ENCODE results near the gene PRKCA. TPM values are rescaled to one million over a fixed set of nuclear protein-coding genes. Genes with fewer than 3 reads are reported as not detected.

The PRKCA gene
- total RNA-seq, 1 experiment from 2014 or later, result 22.6 TPM

DNA sequence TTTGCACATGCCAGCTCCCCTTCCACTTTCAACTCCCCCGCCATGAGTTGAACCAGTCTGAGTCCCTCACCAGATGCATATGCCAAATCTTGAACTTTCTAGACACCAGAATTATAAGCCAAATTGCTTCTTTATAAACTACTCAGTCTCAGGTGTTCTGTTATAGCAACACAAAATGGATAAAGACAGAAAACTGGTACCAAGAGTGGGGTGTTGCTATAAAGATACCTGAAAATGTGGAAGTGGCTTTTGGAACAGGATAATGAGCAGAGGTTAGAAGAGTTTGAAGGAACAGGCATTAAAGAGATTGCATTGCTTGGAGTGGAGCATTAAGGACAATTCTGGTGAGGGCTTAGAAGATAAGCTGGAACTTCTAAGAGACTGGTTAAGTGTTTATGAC, 515.3 kb downstream of the PRKCA start:
- intact Hi-C loops (cut with micrococcal nuclease), result no loop called here
- BruUV-seq (replicated peaks), result no TSS peak
- Histone ChIP-seq H3K9me3 (ENCODE audit: low read length) (no peaks in the 10 kb centered on the region), H3F3A (ENCODE audit: low read length, unreplicated experiment) (no peaks in the 10 kb centered on the region), H3K27ac (ENCODE audit: low read length) (no peak overlapping the region), H3K4me3 (ENCODE audit: low read length) (no peak overlapping the region), H3K4me2 (ENCODE audit: low read length) (no peak overlapping the region), H3K9ac (ENCODE audit: low read length) (no peak overlapping the region), H3K36me3 (ENCODE audit: low read depth, low read length) (no peaks in the 10 kb centered on the region), H3K4me1 (ENCODE audit: insufficient read depth, low read length) (no peaks in the 10 kb centered on the region), H3K9me2 (replicated peaks; ENCODE audit: low read length) (no peaks in the 10 kb centered on the region), H3K79me2 (ENCODE audit: low read length) (no peaks in the 10 kb centered on the region), H3K27me3 (ENCODE audit: low read length) (peaks cover 39% of the 10 kb centered on the region; the same call in 1 of the 2 replicates), H4K20me1 (ENCODE audit: low read length) (no peaks in the 10 kb centered on the region), H2AFZ (ENCODE audit: low read length) (no peak overlapping the region)
- ChIA-PET CTCF (no interaction called here), POLR2A (ENCODE audit: unreplicated experiment) (no interaction called here)
- DNase-seq (no peak), ATAC-seq (no peak)
- TF ChIP-seq EZH2phosphoT487 (IDR thresholded peaks at IDR 0.05; ENCODE audit: borderline replicate concordance, low read length) (no peak), EZH2 (IDR thresholded peaks at IDR 0.05; ENCODE audit: low read length, unreplicated experiment) (no peak)
- TF ChIP-seq, protein P1, sequence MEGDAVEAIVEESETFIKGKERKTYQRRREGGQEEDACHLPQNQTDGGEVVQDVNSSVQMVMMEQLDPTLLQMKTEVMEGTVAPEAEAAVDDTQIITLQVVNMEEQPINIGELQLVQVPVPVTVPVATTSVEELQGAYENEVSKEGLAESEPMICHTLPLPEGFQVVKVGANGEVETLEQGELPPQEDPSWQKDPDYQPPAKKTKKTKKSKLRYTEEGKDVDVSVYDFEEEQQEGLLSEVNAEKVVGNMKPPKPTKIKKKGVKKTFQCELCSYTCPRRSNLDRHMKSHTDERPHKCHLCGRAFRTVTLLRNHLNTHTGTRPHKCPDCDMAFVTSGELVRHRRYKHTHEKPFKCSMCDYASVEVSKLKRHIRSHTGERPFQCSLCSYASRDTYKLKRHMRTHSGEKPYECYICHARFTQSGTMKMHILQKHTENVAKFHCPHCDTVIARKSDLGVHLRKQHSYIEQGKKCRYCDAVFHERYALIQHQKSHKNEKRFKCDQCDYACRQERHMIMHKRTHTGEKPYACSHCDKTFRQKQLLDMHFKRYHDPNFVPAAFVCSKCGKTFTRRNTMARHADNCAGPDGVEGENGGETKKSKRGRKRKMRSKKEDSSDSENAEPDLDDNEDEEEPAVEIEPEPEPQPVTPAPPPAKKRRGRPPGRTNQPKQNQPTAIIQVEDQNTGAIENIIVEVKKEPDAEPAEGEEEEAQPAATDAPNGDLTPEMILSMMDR (conservative IDR thresholded peaks at IDR 0.05; ENCODE audit: low read depth, low read length), result no peak

DNA sequence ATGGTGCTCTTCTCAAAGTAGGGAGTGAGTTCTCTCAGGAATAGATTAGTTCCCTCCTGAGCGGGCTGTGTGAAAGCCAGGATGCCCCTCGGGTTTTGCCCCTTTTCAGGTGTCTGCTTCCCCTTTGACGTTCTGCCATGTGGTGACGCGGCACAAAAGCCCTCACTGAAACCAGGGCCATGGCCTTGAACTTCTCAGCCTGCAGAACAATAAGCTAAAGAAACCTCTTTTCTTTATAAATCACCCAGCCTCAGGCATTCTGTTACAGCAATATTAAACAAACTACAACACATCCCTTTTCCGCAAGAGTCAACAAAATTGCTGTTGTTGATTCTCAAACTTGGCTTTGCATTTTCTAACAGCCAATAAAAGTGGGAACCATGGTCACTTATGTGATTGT, 517.1 kb downstream of the PRKCA start:
- Histone ChIP-seq H2AFZ (ENCODE audit: low read length) (no peak overlapping the region), H3K27me3 (ENCODE audit: low read length) (peaks cover 41% of the 10 kb centered on the region), H3K4me3 (ENCODE audit: low read length) (no peak overlapping the region), H3K9ac (ENCODE audit: low read length) (no peak overlapping the region), H3K79me2 (ENCODE audit: low read length) (no peaks in the 10 kb centered on the region), H3K4me2 (ENCODE audit: low read length) (no peak overlapping the region), H4K20me1 (ENCODE audit: low read length) (no peaks in the 10 kb centered on the region), H3K9me3 (ENCODE audit: low read length) (no peaks in the 10 kb centered on the region), H3K27ac (ENCODE audit: low read length) (no peak overlapping the region), H3F3A (ENCODE audit: low read length, unreplicated experiment) (no peaks in the 10 kb centered on the region), H3K9me2 (replicated peaks; ENCODE audit: low read length) (no peaks in the 10 kb centered on the region), H3K36me3 (ENCODE audit: low read depth, low read length) (no peaks in the 10 kb centered on the region), H3K4me1 (ENCODE audit: insufficient read depth, low read length) (no peaks in the 10 kb centered on the region)
- no peak for DNase-seq
- intact Hi-C loops (cut with micrococcal nuclease), result no loop called here
- ChIA-PET POLR2A (ENCODE audit: unreplicated experiment) (no interaction called here), CTCF (no interaction called here)
- TF ChIP-seq, protein P1 (conservative IDR thresholded peaks at IDR 0.05; ENCODE audit: low read depth, low read length), result no peak
- TF ChIP-seq EZH2 (IDR thresholded peaks at IDR 0.05; ENCODE audit: low read length, unreplicated experiment), result no peak
- no peak for TF ChIP-seq EZH2phosphoT487 (IDR thresholded peaks at IDR 0.05; ENCODE audit: borderline replicate concordance, low read length)
- ATAC-seq, result no peak
- no TSS peak for BruUV-seq (replicated peaks)

DNA sequence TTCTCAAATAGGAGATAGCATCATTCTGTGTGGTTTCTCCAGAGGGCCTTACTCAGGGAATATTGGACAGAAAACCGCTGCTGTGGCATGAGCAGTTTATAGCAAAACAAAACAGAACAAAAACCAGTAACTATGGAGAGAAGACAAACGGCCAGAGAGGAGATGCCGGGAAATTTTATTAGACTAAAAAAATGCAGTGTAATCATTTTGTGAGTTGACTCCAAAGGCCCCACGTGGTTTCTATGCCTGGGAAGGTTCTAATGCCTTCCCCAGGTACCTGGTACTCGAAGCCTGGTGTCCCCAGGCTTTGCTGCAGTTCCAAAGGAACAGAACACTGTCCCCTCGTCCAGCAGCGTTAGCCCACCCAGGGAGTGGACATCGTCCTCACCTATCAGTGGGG, 519.6 kb downstream of the PRKCA start:
- Histone ChIP-seq H3F3A (ENCODE audit: low read length, unreplicated experiment) (no peaks in the 10 kb centered on the region), H3K4me1 (ENCODE audit: insufficient read depth, low read length) (no peaks in the 10 kb centered on the region), H3K36me3 (ENCODE audit: low read depth, low read length) (no peaks in the 10 kb centered on the region), H3K4me3 (ENCODE audit: low read length) (no peak overlapping the region), H3K4me2 (ENCODE audit: low read length) (no peak overlapping the region), H3K79me2 (ENCODE audit: low read length) (no peaks in the 10 kb centered on the region), H3K9me2 (replicated peaks; ENCODE audit: low read length) (no peaks in the 10 kb centered on the region), H3K9me3 (ENCODE audit: low read length) (no peaks in the 10 kb centered on the region), H3K27ac (ENCODE audit: low read length) (no peak overlapping the region), H4K20me1 (ENCODE audit: low read length) (no peaks in the 10 kb centered on the region), H3K27me3 (ENCODE audit: low read length) (peaks cover 54% of the 10 kb centered on the region), H3K9ac (ENCODE audit: low read length) (no peak overlapping the region), H2AFZ (ENCODE audit: low read length) (no peak overlapping the region)
- intact Hi-C loops (cut with micrococcal nuclease), result no loop called here
- DNase-seq (no peak), ATAC-seq (no peak)
- no TSS peak for BruUV-seq (replicated peaks)
- ChIA-PET POLR2A (ENCODE audit: unreplicated experiment) (no interaction called here), CTCF (no interaction called here)
- TF ChIP-seq, protein P1 (conservative IDR thresholded peaks at IDR 0.05; ENCODE audit: low read depth, low read length), result no peak
- no peak for TF ChIP-seq EZH2phosphoT487 (IDR thresholded peaks at IDR 0.05; ENCODE audit: borderline replicate concordance, low read length)
- no peak for TF ChIP-seq EZH2 (IDR thresholded peaks at IDR 0.05; ENCODE audit: low read length, unreplicated experiment)
